Measurements from ENCODE around the gene CDC14A.

DNA sequence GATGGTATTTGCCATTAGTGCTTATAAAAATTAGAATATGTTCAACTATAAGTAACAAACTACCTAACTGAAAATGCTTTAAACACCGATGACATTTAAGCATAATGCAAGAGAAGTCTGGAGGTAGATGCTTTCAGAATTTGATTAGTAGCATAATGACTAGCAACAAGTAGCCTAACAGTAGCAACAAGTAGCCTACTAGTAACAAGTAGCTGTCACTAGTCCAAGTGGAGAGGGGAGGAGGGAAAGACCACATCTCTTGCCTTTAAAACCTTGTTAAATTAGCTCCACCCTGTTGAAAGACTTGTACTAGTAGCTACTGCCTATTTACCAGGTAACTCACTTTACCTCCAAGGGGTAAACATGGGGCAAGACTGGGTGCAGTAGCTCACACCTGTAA lies 193.5 kb downstream of the CDC14A start:
- TF ChIP-seq CTCF (IDR thresholded peaks at IDR 0.05; ENCODE audit: poor library complexity) (no peak), EZH2 (IDR thresholded peaks at IDR 0.05; ENCODE audit: borderline replicate concordance) (no peak), EZH2phosphoT487 (IDR thresholded peaks at IDR 0.05; ENCODE audit: low read depth, severe bottlenecking, unreplicated experiment) (no peak)

Data from hepatocyte (in vitro differentiated cells).